ENCODE results near the gene ASCC3. TPM values are rescaled to one million over a fixed set of nuclear protein-coding genes. Genes with fewer than 3 reads are reported as not detected.

Gene ASCC3
- total and polyA plus RNA-seq, 2 donors (not counting 3 experiments of a cell fraction or from before 2014, with no cell fraction given) = 15.7 to 57.2 TPM

- dilution Hi-C loops (cut with MboI; ENCODE audit: extremely low pct_ligation_motif_present, low sequenced_read_pairs) = no loop called here
- Histone ChIP-seq H3K9me3 (replicated peaks; ENCODE audit: control insufficient read depth, insufficient read depth, low read length) (no peaks in the 10 kb centered on the region), H3K27me3 (ENCODE audit: control insufficient read depth in 2 of 2, insufficient read depth in 2 of 2, low read length in 2 of 2) (no peaks in the 10 kb centered on the region), H4K20me1 (replicated peaks; ENCODE audit: control insufficient read depth, extremely low read depth, insufficient read depth, low read length) (no peaks in the 10 kb centered on the region), H2AFZ (ENCODE audit: low read depth, low read length) (peak overlapping the region; percentile 83), H3K4me1 (ENCODE audit: control insufficient read depth, extremely low read depth, insufficient read depth, low read length) (peaks cover 4% of the 10 kb centered on the region), H3K36me3 (ENCODE audit: control insufficient read depth in 2 of 2, extremely low read depth in 1 of 2, insufficient read depth in 2 of 2, low read length in 2 of 2) (no peaks in the 10 kb centered on the region), H3K9me1 (replicated peaks; ENCODE audit: control insufficient read depth, extremely low read depth, insufficient read depth, low read length) (no peaks in the 10 kb centered on the region), H3K9ac (replicated peaks; ENCODE audit: extremely low read depth, insufficient read depth, low read length) (peak overlapping the region; percentile 82), H3K79me2 (ENCODE audit: control insufficient read depth, insufficient read depth, low read length) (no peaks in the 10 kb centered on the region), H3K4me2 (ENCODE audit: insufficient read depth, low read length) (peak overlapping the region; percentile 100), H3K4me3 (replicated peaks in 1 of 3; ENCODE audit: insufficient read depth in 1 of 3, low read depth in 1 of 3, low read length in 3 of 3) (peak overlapping the region; percentile 16 to 83 (median 53)), H3K27ac (ENCODE audit: insufficient read depth, low read depth, low read length) (peak overlapping the region; percentile 48)
- BruUV-seq (replicated peaks) = no TSS peak
- peak; percentile 76 for DNase-seq (ENCODE audit: low read depth, low spot score)
- POLR2A ChIA-PET = no interaction called here
- no peak for TF ChIP-seq JUN (IDR thresholded peaks at IDR 0.05; ENCODE audit: borderline replicate concordance, insufficient read depth, insufficient read length, low read depth)
- TF ChIP-seq, protein P1, sequence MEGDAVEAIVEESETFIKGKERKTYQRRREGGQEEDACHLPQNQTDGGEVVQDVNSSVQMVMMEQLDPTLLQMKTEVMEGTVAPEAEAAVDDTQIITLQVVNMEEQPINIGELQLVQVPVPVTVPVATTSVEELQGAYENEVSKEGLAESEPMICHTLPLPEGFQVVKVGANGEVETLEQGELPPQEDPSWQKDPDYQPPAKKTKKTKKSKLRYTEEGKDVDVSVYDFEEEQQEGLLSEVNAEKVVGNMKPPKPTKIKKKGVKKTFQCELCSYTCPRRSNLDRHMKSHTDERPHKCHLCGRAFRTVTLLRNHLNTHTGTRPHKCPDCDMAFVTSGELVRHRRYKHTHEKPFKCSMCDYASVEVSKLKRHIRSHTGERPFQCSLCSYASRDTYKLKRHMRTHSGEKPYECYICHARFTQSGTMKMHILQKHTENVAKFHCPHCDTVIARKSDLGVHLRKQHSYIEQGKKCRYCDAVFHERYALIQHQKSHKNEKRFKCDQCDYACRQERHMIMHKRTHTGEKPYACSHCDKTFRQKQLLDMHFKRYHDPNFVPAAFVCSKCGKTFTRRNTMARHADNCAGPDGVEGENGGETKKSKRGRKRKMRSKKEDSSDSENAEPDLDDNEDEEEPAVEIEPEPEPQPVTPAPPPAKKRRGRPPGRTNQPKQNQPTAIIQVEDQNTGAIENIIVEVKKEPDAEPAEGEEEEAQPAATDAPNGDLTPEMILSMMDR (IDR thresholded peaks at IDR 0.05; ENCODE audit: extremely low read depth in 1 of 2, insufficient read depth in 1 of 2, low read depth in 1 of 2, low read length in 2 of 2) = peak; percentile 18 to 22
- intact Hi-C loops (cut with micrococcal nuclease) = loop anchor here (5.0 kb wide), 2 partner anchors 613 to 853 kb away; no protein-coding TSS in a partner anchor
- CTCF ChIA-PET = interaction anchor here (0.6 to 1.7 kb wide), 54 partner anchors 10 to 852 kb away, joined by 3 to 31 read pairs (median 4); partner anchors contain the start of gene SIM1
- FAIRE-seq = peak; percentile 42
Measured at GRCh38 chr6:100719883-100720682, 161.0 kb downstream of the ASCC3 start.

DNA sequence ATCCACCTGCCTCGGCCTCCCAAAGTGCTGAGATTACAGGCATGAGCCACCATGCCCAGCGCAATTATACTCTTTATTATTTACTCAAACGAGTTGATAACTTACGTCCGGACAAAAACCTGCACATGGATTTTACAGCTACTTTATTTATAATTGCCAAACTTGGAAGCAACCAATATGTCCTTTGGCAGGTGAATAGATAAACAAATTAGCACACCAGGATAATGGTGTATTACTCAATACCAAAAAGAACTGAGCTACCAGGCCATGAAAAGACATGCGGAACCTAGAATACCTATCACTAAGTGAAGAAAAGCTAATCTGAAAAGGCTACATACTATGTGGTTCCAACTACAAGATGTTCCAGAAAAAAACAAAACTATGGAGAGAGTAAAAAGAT lies 168.1 kb downstream of the ASCC3 start:
- dilution Hi-C loops (cut with MboI; ENCODE audit: extremely low pct_ligation_motif_present, low sequenced_read_pairs) (no loop called here), intact Hi-C loops (cut with micrococcal nuclease) (no loop called here)
- FAIRE-seq = no peak
- no peaks in the 10 kb centered on the region for H4K20me1 ChIP-seq (replicated peaks; ENCODE audit: control insufficient read depth, extremely low read depth, insufficient read depth, low read length)
- BruUV-seq (replicated peaks) = no TSS peak
- ChIA-PET POLR2A (no interaction called here), CTCF (interaction anchor here (1.0 to 2.0 kb wide), 3 partner anchors 10 to 605 kb away, joined by 3 to 5 read pairs (median 5); no protein-coding TSS in a partner anchor)
- H3K4me1 ChIP-seq (ENCODE audit: control insufficient read depth, extremely low read depth, insufficient read depth, low read length) = no peaks in the 10 kb centered on the region
- no peak overlapping the region for H2AFZ ChIP-seq (ENCODE audit: low read depth, low read length)
- no peaks in the 10 kb centered on the region for H3K27me3 ChIP-seq (ENCODE audit: control insufficient read depth in 2 of 2, insufficient read depth in 2 of 2, low read length in 2 of 2)
- no peak overlapping the region for H3K4me3 ChIP-seq (replicated peaks in 1 of 3; ENCODE audit: insufficient read depth in 1 of 3, low read depth in 1 of 3, low read length in 3 of 3)
- no peak for DNase-seq (ENCODE audit: low read depth, low spot score)
- peaks cover 0 to 3% of the 10 kb centered on the region in 2 experiments for H3K36me3 ChIP-seq (ENCODE audit: control insufficient read depth in 2 of 2, extremely low read depth in 1 of 2, insufficient read depth in 2 of 2, low read length in 2 of 2)
- no peak overlapping the region for H3K9ac ChIP-seq (replicated peaks; ENCODE audit: extremely low read depth, insufficient read depth, low read length)
- no peaks in the 10 kb centered on the region for H3K9me1 ChIP-seq (replicated peaks; ENCODE audit: control insufficient read depth, extremely low read depth, insufficient read depth, low read length)
- TF ChIP-seq, protein P1 (IDR thresholded peaks at IDR 0.05; ENCODE audit: extremely low read depth in 1 of 2, insufficient read depth in 1 of 2, low read depth in 1 of 2, low read length in 2 of 2) = no peak
- TF ChIP-seq JUN (IDR thresholded peaks at IDR 0.05; ENCODE audit: borderline replicate concordance, insufficient read depth, insufficient read length, low read depth) = no peak
- TF ChIP-seq POLR2AphosphoS5 (IDR thresholded peaks at IDR 0.05; ENCODE audit: insufficient read depth, low read depth, low read length) = no peak
- no peak for TF ChIP-seq POLR2A (IDR thresholded peaks at IDR 0.05; ENCODE audit: low read depth, low read length)
- TF ChIP-seq, protein P2, sequence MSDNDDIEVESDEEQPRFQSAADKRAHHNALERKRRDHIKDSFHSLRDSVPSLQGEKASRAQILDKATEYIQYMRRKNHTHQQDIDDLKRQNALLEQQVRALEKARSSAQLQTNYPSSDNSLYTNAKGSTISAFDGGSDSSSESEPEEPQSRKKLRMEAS (IDR thresholded peaks at IDR 0.05; ENCODE audit: insufficient read depth, insufficient read length) = no peak
- TF ChIP-seq FOS (IDR thresholded peaks at IDR 0.05; ENCODE audit: borderline replicate concordance, insufficient read depth, low read length) = no peak
- no peak for TF ChIP-seq MYC (IDR thresholded peaks at IDR 0.05; ENCODE audit: low read depth, low read length)
- H3K27ac ChIP-seq (ENCODE audit: insufficient read depth, low read depth, low read length) = no peak overlapping the region
- no peak overlapping the region for H3K4me2 ChIP-seq (ENCODE audit: insufficient read depth, low read length)
- no peaks in the 10 kb centered on the region for H3K9me3 ChIP-seq (replicated peaks; ENCODE audit: control insufficient read depth, insufficient read depth, low read length)
- H3K79me2 ChIP-seq (ENCODE audit: control insufficient read depth, insufficient read depth, low read length) = no peaks in the 10 kb centered on the region
